GM23338 (cell line): ENCODE data around the gene ATG4B. TPM values are rescaled to one million over a fixed set of nuclear protein-coding genes. Genes with fewer than 3 reads are reported as not detected.

ENCODE experiments used
- ATAC-seq: fragments of 200-7000 bp; cut with Tn5 transposase; 3 replicates; pipeline ENCODE4 v1.9.1; 2020
- DNase-seq: peaks from one replicate; pipeline ENCODE4 v3.0.0-alpha.2; 2015; ENCODE audit warnings: low spot score
- H2AFZ ChIP-seq: fragments of 200-600 bp; sonication (generic); 2 replicates; pipeline ENCODE4 v1.8.0; 2016; ENCODE audit warnings: antibody characterized with exemption, mild to moderate bottlenecking, moderate library complexity
- H3F3A ChIP-seq: fragments of 200-600 bp; sonication (generic); replicated peaks from 2 replicates; pipeline ENCODE4 v1.8.0; 2017; ENCODE audit warnings: antibody characterized with exemption, mixed run types, low read depth
- H3K27ac ChIP-seq: fragments of 200-600 bp; sonication (generic); 2 replicates; pipeline ENCODE4 v1.6.1; 2016; ENCODE audit warnings: low read depth
- H3K27me3 ChIP-seq: fragments of 200-600 bp; sonication (generic); 2 replicates; pipeline ENCODE4 v1.8.0; 2016; ENCODE audit warnings: mild to moderate bottlenecking, mixed run types, moderate library complexity; ENCODE audit not compliant: insufficient read depth
- H3K36me3 ChIP-seq: fragments of 200-600 bp; sonication (generic); 2 replicates; pipeline ENCODE4 v1.8.0; 2016; ENCODE audit warnings: mild to moderate bottlenecking; ENCODE audit not compliant: insufficient read depth
- H3K4me1 ChIP-seq: fragments of 200-600 bp; sonication (generic); 2 replicates; pipeline ENCODE4 v1.8.0; 2016; ENCODE audit warnings: mild to moderate bottlenecking, moderate library complexity; ENCODE audit not compliant: insufficient read depth
- H3K4me2 ChIP-seq: fragments of 200-600 bp; sonication (generic); 2 replicates; pipeline ENCODE4 v1.7.1; 2017; ENCODE audit warnings: mixed run types
- H3K4me3 ChIP-seq: fragments of 200-600 bp; sonication (generic); 2 replicates; pipeline ENCODE4 v1.6.1; 2016; ENCODE audit warnings: mixed run types
- H3K79me2 ChIP-seq: fragments of 200-600 bp; sonication (generic); replicated peaks from 2 replicates; pipeline ENCODE4 v1.8.0; 2017; ENCODE audit warnings: mild to moderate bottlenecking; ENCODE audit not compliant: insufficient read depth
- H3K9me2 ChIP-seq: fragments of 200-600 bp; sonication (generic); 2 replicates; pipeline ENCODE4 v1.8.0; 2017; ENCODE audit not compliant: insufficient read depth
- H4K20me1 ChIP-seq: fragments of 200-600 bp; sonication (generic); replicated peaks from 2 replicates; pipeline ENCODE4 v1.8.0; 2017; ENCODE audit warnings: mild to moderate bottlenecking; ENCODE audit not compliant: insufficient read depth
- H3K27ac Mint-ChIP-seq: 2 replicates; pipeline ENCODE4 v1.8.0; 2020; ENCODE audit warnings: inconsistent platforms, mild to moderate bottlenecking, moderate library complexity, mixed read lengths
- H3K27me3 Mint-ChIP-seq: 3 replicates; pipeline ENCODE4 v1.8.0; 2022; ENCODE audit warnings: low read depth, mild to moderate bottlenecking, moderate library complexity, mixed read lengths, inconsistent platforms; ENCODE audit not compliant: insufficient read depth, poor library complexity
- H3K36me3 Mint-ChIP-seq: 3 replicates; pipeline ENCODE4 v1.8.0; 2021; ENCODE audit warnings: low read depth, mild to moderate bottlenecking, inconsistent platforms, moderate library complexity, mixed read lengths
- H3K4me1 Mint-ChIP-seq: 3 replicates; pipeline ENCODE4 v1.8.0; 2020; ENCODE audit warnings: mild to moderate bottlenecking, inconsistent platforms, mixed read lengths
- H3K4me3 Mint-ChIP-seq: 3 replicates; pipeline ENCODE4 v1.8.0; 2021; ENCODE audit warnings: moderate library complexity, mild to moderate bottlenecking, inconsistent platforms, mixed read lengths
- H3K9me3 Mint-ChIP-seq: 3 replicates; pipeline ENCODE4 v1.8.0; 2020; ENCODE audit warnings: moderate library complexity, mild to moderate bottlenecking, inconsistent platforms, mixed read lengths
- CREB1 ChIP-seq: fragments of 250-450 bp; sonication (Bioruptor Pico); IDR thresholded peaks from 2 replicates; pipeline ENCODE4 v1.5.0; 2020; ENCODE audit warnings: low read depth, mild to moderate bottlenecking, moderate library complexity
- CTCF ChIP-seq, 2 experiments: fragments of 200-600 bp in 1 of 2; sonication (generic) in 1 of 2; conservative IDR thresholded peaks; 2 replicates each; pipeline versions ENCODE4 v1.5.1 to v1.6.1; 2016 to 2017; ENCODE audit warnings: antibody characterized with exemption in 2 of 2, low read depth in 2 of 2, mild to moderate bottlenecking in 2 of 2, moderate library complexity in 1 of 2
- EZH2 ChIP-seq: fragments of 200-600 bp; sonication (generic); IDR thresholded peaks from one replicate; pipeline ENCODE4 v1.8.0; 2017; ENCODE audit warnings: antibody characterized with exemption, mild to moderate bottlenecking, low read depth; ENCODE audit not compliant: unreplicated experiment
- EZH2phosphoT487 ChIP-seq: fragments of 200-600 bp; sonication (generic); IDR thresholded peaks from one replicate; pipeline ENCODE4 v1.8.1; 2018; ENCODE audit warnings: antibody characterized with exemption; ENCODE audit not compliant: unreplicated experiment
- JUNB ChIP-seq: IDR thresholded peaks from one replicate; pipeline ENCODE4 v1.6.1; 2016; ENCODE audit warnings: antibody characterized with exemption; ENCODE audit not compliant: unreplicated experiment
- NANOG ChIP-seq: IDR thresholded peaks from 2 replicates; pipeline ENCODE4 v1.6.1; 2016; ENCODE audit warnings: antibody characterized with exemption, borderline replicate concordance
- POLR2AphosphoS5 ChIP-seq: IDR thresholded peaks from 2 replicates; pipeline ENCODE4 v1.6.1; 2016; ENCODE audit warnings: antibody characterized with exemption, low read depth
- REST ChIP-seq: IDR thresholded peaks from one replicate; pipeline ENCODE4 v1.6.1; 2018; ENCODE audit warnings: antibody characterized with exemption; ENCODE audit not compliant: unreplicated experiment
- STAT1 ChIP-seq: IDR thresholded peaks from one replicate; pipeline ENCODE4 v1.6.1; 2016; ENCODE audit warnings: antibody characterized with exemption; ENCODE audit not compliant: unreplicated experiment
- ZNF114 ChIP-seq: fragments of 250-450 bp; sonication (Bioruptor Pico); IDR thresholded peaks from 2 replicates; pipeline ENCODE4 v1.5.0; 2020; ENCODE audit warnings: mild to moderate bottlenecking, moderate library complexity
- ZNF331 ChIP-seq: fragments of 250-450 bp; sonication (Bioruptor Pico); IDR thresholded peaks from 2 replicates; pipeline ENCODE4 v1.5.0; 2020; ENCODE audit warnings: low read depth, mild to moderate bottlenecking, moderate library complexity
- polyA plus RNA-seq: library from polyadenylated mRNA; unstranded; fragments of >200 nt; fragmentation: Nextera tagmentation; extraction: Ambion mirVana; gene quantifications from 2 replicates; pipeline ENCODE4 v1.2.1, GENCODE V29; 2016
- total RNA-seq: library from RNA; depleted of rRNA; stranded (reverse); fragments of >200 nt; shearing (Covaris generic); gene quantifications from 2 replicates; pipeline ENCODE4 v1.2.3, GENCODE V29; 2014
- TF ChIP-seq, protein P1 (sequence below): IDR thresholded peaks from 2 replicates; pipeline ENCODE4 v1.6.1; 2016; ENCODE audit warnings: antibody characterized with exemption
- TF ChIP-seq, protein P2 (sequence below): fragments of 250-450 bp; sonication (Bioruptor Pico); IDR thresholded peaks from 2 replicates; pipeline ENCODE4 v1.5.0; 2020; ENCODE audit warnings: mild to moderate bottlenecking, moderate library complexity

Gene ATG4B
- total and polyA plus RNA-seq, 2 experiments from 2014 or later = 102 to 104 TPM

- peak overlapping the region; percentile 85 for H3K4me3 Mint-ChIP-seq
- H3K27ac Mint-ChIP-seq = peak overlapping the region; percentile 47
- H2AFZ ChIP-seq = peak overlapping the region; percentile 78
- H3K27me3 Mint-ChIP-seq = peaks cover 3% of the 10 kb centered on the region
- H3K4me2 ChIP-seq = peak overlapping the region; percentile 85
- H3F3A ChIP-seq = 0 out of 2 replicates have a peak, but pooled peaks cover 4% of the 10 kb centered on the region
- peak; percentile 19 for ATAC-seq
- H3K9me3 Mint-ChIP-seq = no peaks in the 10 kb centered on the region; the same call in 2 of the 3 replicates
- peaks cover 31% of the 10 kb centered on the region for H3K36me3 ChIP-seq
- peaks cover 54% of the 10 kb centered on the region for H3K79me2 ChIP-seq
- H3K4me3 ChIP-seq = peak overlapping the region; percentile 80
- TF ChIP-seq POLR2AphosphoS5 = no peak
- TF ChIP-seq EZH2 = no peak
- TF ChIP-seq ZNF114 = no peak
- no peak for TF ChIP-seq EZH2phosphoT487
- TF ChIP-seq JUNB = no peak
- no peak for TF ChIP-seq CTCF (conservative IDR thresholded peaks at IDR 0.05; ENCODE audit: low read depth in 2 of 2)
- TF ChIP-seq, protein P1, sequence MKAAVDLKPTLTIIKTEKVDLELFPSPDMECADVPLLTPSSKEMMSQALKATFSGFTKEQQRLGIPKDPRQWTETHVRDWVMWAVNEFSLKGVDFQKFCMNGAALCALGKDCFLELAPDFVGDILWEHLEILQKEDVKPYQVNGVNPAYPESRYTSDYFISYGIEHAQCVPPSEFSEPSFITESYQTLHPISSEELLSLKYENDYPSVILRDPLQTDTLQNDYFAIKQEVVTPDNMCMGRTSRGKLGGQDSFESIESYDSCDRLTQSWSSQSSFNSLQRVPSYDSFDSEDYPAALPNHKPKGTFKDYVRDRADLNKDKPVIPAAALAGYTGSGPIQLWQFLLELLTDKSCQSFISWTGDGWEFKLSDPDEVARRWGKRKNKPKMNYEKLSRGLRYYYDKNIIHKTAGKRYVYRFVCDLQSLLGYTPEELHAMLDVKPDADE = no peak
- no peak for TF ChIP-seq ZNF331 (CRISPR knock-in tag)
- TF ChIP-seq, protein P2, sequence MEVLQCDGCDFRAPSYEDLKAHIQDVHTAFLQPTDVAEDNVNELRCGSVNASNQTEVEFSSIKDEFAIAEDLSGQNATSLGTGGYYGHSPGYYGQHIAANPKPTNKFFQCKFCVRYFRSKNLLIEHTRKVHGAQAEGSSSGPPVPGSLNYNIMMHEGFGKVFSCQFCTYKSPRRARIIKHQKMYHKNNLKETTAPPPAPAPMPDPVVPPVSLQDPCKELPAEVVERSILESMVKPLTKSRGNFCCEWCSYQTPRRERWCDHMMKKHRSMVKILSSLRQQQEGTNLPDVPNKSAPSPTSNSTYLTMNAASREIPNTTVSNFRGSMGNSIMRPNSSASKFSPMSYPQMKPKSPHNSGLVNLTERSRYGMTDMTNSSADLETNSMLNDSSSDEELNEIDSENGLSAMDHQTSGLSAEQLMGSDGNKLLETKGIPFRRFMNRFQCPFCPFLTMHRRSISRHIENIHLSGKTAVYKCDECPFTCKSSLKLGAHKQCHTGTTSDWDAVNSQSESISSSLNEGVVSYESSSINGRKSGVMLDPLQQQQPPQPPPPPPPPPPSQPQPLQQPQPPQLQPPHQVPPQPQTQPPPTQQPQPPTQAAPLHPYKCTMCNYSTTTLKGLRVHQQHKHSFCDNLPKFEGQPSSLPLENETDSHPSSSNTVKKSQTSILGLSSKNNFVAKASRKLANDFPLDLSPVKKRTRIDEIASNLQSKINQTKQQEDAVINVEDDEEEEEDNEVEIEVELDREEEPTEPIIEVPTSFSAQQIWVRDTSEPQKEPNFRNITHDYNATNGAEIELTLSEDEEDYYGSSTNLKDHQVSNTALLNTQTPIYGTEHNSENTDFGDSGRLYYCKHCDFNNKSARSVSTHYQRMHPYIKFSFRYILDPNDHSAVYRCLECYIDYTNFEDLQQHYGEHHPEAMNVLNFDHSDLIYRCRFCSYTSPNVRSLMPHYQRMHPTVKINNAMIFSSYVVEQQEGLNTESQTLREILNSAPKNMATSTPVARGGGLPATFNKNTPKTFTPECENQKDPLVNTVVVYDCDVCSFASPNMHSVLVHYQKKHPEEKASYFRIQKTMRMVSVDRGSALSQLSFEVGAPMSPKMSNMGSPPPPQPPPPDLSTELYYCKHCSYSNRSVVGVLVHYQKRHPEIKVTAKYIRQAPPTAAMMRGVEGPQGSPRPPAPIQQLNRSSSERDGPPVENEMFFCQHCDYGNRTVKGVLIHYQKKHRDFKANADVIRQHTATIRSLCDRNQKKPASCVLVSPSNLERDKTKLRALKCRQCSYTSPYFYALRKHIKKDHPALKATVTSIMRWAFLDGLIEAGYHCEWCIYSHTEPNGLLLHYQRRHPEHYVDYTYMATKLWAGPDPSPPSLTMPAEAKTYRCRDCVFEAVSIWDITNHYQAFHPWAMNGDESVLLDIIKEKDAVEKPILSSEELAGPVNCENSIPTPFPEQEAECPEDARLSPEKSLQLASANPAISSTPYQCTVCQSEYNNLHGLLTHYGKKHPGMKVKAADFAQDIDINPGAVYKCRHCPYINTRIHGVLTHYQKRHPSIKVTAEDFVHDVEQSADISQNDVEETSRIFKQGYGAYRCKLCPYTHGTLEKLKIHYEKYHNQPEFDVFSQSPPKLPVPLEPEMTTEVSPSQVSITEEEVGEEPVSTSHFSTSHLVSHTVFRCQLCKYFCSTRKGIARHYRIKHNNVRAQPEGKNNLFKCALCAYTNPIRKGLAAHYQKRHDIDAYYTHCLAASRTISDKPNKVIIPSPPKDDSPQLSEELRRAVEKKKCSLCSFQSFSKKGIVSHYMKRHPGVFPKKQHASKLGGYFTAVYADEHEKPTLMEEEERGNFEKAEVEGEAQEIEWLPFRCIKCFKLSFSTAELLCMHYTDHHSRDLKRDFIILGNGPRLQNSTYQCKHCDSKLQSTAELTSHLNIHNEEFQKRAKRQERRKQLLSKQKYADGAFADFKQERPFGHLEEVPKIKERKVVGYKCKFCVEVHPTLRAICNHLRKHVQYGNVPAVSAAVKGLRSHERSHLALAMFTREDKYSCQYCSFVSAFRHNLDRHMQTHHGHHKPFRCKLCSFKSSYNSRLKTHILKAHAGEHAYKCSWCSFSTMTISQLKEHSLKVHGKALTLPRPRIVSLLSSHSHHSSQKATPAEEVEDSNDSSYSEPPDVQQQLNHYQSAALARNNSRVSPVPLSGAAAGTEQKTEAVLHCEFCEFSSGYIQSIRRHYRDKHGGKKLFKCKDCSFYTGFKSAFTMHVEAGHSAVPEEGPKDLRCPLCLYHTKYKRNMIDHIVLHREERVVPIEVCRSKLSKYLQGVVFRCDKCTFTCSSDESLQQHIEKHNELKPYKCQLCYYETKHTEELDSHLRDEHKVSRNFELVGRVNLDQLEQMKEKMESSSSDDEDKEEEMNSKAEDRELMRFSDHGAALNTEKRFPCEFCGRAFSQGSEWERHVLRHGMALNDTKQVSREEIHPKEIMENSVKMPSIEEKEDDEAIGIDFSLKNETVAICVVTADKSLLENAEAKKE = no peak
- TF ChIP-seq REST = no peak
- no peak for TF ChIP-seq CREB1 (CRISPR knock-in tag)
- no peak for TF ChIP-seq NANOG
- no peak for TF ChIP-seq STAT1
- no peaks in the 10 kb centered on the region for H3K9me2 ChIP-seq
- peaks cover 7% of the 10 kb centered on the region; the same call in 2 of the 3 replicates for H3K4me1 Mint-ChIP-seq
- no peak overlapping the region for H3K27ac ChIP-seq
- H4K20me1 ChIP-seq = peaks cover 9% of the 10 kb centered on the region; the same call in 1 of the 2 replicates
- peaks cover 11% of the 10 kb centered on the region for H3K4me1 ChIP-seq
- no peak for DNase-seq
- peaks cover 50% of the 10 kb centered on the region for H3K36me3 Mint-ChIP-seq
- no peaks in the 10 kb centered on the region for H3K27me3 ChIP-seq
These were observed 48.8 kb downstream of the ATG4B start for GRCh38 chr2:241686324-241686649.
